DMS79 (cell line): ENCODE data around the gene UBXN4.
"Not testable (repeated sequence)": the region's sequence is repeated elsewhere in the genome, so short reads cannot be mapped to it uniquely, and the experiment has no call there.

ENCODE experiments used
- DNase-seq: peaks from one replicate; lab custom pipeline; 2025; lab: John Stamatoyannopoulos, UW

Gene UBXN4

DNA sequence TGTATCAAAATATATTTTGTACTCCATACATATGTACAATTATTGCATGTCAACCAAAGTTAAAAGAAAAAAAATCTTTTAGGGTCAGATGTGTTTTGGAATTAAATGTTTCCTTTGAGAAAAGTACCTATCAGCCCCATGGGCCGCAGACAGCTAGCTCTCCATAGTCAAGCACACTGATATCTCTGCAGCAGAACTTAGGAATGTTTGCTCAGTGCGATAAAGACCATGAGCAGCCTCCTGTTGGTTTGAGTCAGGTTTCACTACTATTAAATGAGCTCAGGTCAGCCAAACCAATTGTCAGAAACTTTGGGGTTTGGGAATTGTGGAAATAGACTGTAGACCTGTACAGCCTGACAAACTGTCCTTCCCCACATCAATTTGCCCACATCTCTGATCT is 61.6 kb downstream of the UBXN4 start:
- no peak for DNase-seq

DNA sequence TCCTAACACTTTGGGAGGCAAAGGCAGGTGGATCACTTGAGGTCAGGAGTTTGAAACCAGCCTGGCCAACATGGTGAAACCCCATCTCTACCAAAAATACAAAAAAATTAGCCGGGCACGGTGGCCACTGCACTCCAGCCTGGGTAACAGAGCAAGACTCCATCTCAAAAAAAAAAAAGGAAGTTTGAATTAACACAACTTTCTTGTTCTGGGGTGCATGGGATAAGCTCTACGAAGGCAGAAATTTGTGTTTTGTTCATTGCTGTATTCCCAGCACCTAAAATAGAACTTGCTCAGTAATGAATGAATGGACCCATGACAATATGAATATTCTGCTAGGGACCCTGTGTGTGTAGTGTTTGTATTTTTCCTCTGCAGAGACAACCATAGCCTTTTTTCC is 66.2 kb downstream of the UBXN4 start:
- DNase-seq, result not testable (repeated sequence)

DNA sequence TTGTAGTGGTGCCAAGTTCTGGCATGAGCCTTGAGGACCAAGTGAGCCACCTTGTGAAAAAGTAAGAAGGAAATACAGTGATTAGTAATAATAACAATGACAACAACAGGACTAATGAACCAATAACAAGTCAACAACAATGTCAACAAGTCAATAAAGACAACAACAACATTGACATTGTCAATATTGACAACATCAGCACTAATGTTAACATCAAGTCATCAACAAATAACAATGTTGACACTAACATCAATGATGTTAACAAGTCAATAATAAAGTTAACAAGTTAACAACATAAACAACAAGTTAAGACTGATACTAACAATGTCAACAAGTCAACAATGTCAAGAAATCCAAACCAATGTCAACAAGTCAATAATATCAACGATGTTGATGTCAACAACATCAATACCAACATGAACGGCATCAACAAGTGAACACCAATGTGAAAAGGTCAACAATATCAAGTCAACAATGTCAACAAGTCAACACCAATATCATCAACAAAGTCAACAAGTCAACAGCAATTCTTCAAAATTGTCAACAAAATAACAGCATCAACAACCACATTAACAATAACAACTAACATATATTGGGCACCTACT is 71.4 kb downstream of the UBXN4 start:
- no peak for DNase-seq

DNA sequence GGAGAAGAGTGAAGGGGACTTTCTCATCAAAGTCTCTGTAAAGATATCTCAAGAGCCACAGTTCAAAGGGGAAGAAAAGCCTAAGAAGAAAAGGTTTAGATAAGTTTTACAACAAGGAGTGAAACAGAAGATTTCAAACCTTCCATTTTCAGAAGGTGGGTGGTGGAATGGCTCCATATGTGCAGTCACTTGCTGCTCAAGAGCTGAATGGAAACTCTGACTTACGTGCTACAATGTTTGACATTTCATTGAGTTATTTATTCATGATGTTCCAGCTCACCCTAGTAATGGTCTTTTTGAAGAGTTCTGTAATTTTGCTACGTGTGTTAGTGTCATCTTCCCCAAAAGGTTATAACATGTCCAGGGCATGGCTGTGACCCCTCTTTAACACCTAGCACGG is 73.6 kb downstream of the UBXN4 start:
- DNase-seq, result no peak

GRCh38 chr2:135817466-135817865 is 75.8 kb downstream of the UBXN4 start:
- no peak for DNase-seq

DNA sequence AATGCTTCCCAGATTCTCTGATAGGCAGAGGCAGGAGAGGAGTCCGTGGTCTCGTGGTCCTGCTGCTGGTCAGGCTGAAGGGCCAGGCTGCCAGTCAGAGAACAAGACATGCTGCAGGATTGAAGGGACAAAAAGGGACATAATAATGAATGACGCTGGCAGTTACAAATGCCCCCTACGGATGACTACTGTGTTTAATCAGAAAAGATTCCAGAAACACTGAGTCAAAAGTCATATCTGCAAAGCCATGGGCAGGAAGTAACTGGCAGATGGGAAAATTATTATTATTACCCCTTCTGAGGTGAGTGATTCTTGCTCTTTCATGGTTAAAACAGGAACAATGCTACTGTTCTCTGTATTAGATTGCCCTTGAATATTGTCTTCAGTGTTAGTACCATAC is 76.3 kb downstream of the UBXN4 start:
- no peak for DNase-seq

- DNase-seq, result no peak
Observed at GRCh38 chr2:135818937-135819610, 77.4 kb downstream of the UBXN4 start.

GRCh38 chr2:135820003-135820618 is 78.5 kb downstream of the UBXN4 start:
- DNase-seq, result peak; percentile 70

- no peak for DNase-seq
Observed at GRCh38 chr2:135821190-135821589, 79.5 kb downstream of the UBXN4 start.

DNA sequence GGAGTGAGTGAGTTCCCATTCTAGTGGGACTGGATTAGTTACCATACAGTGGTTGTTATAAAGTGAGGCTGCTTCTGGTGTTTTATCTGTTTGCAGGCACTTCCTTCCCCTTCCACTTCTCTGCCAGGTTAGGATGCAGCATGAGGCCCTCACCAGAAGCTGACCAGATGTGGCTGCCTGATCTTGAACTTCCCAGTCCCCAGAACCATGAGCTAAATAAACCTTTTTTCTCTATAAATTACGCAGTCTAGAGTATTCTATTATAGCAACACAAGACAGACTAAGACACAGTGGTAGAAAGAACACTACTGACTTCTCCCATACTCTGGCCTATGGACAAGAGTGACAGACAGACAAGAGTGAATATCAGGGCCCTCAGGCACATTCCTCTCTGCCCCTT is 81.2 kb downstream of the UBXN4 start:
- no peak for DNase-seq

DNA sequence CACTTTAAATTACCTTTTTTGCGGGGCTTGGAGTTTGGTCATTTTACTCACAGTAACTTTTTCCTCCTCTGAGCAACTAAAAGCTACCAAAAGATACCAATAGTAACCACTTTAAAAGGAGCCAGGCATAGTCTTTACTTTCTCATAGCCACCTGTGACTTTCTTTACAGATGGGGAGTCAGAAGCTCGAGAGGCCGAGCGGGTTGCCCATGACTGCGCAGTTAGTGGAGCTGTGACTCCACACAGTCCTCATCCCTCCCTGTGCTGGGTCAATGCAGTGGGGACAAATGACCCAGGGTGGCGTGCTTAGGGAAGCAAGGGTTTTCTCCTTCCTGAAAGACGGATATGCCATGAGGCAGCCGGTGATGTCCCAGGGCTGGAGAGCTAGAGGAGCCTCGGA is 83.5 kb downstream of the UBXN4 start:
- DNase-seq, result no peak

DNA sequence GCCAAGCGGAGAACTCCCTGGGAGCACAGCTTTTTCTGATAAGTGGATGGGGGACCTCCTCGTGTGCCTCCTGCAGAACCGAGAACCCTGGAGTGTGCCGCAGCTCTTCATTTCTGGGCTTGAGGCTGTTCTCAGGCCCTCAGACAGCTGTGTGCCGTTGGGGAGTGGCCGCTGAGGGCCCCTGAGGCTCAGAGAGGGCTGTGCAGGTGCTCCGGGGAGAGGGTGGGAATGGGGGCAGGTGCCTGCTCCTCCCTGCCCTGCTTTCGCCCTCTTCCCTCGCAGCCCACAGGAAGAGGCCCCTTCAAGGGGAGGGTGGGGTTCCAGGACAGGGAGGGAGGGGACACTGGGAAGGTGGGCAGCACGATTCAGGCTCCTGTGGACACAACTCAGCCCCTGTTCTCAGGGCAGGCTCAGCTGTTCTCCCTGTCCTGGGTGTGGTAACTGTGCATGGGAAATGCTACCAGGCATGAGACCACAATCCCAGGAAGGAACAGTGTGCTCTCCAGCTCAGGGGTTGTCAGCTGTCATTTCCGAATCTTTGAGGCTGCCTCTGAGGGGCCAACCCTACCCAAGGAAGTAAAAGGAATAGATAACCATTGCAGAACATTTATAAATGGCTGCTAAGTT is 84.0 kb downstream of the UBXN4 start:
- peak; percentile 45 for DNase-seq

GRCh38 chr2:135826544-135826943 is 84.9 kb downstream of the UBXN4 start:
- DNase-seq, result no peak

DNA sequence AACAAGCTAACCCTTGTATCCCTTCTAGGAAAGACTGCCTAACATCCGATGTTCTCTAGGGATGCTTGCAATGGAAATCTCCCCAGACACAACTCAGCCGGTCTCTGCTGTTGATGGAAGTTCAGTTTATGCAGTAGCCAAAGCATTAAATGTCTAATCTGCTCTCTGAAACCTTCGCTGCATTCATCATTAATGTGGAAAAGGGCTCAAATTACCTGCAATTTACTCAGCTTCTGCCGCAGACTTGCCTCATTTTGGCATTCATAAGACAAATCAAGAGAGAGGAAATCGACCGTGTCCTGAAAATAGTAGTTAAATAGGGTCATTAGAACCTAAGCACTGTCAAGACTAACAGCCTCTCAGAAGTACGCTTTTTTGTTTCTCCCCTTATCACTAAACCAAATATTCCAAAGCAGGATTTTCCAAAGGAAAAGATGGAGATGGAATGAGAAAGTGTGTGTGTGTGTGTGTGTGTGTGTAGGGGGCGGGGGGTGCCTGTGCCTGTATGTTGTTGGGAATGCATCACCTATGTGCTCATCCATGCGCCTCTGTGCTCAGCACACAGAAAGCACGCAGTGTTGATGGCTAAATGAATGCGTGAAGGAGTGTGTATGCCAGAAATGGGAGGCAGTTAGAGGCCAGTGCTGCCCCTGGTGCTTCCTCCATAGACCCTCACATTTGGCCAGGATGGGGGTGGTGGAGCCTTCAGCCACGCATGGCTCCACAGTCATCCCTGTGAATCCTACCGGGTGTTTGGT is 87.9 kb downstream of the UBXN4 start:
- DNase-seq, result peak; percentile 94

DNA sequence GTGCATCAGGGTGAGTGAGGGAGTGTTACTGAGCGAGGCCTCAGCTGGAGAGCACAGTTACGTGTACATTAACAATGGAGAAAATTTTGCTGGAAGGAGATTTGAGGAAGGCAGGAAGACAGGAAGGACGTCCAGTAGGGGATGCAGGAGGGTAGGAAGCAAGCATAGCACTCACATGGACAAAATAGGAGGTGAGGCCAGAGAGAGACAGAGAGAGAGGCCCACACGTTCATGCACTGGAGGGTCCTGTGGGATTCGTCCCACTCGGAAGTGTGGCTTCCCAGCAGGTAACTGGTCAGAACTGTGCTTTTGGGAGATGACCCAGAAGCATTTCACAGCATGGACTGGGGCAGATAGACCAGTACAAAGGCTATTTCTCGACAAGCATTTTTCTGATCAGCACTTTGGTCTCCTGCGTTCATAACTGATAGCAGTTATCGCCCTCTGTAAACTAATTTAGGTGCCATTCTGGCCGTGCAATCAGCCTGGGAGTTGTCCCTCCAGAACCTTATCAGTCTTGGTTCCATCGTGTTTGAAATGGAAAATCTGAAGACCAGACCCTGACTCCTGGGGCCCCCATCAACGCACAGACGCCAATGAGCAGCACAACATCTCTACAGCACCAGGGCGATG is 89.6 kb downstream of the UBXN4 start:
- DNase-seq, result no peak

- no peak for DNase-seq
Observed at GRCh38 chr2:135832891-135833290, 91.2 kb downstream of the UBXN4 start.
